NCI-H1930 (cell line): ENCODE results near the gene LNP1.
"Not testable (repeated sequence)": the region's sequence is repeated elsewhere in the genome, so short reads cannot be mapped to it uniquely, and the experiment has no call there.

ENCODE experiments used
- DNase-seq, 2 experiments: peaks; one replicate each; lab custom pipeline; 2025; lab: John Stamatoyannopoulos, UW

LNP1 gene

GRCh38 chr3:100429187-100429716, 27.9 kb downstream of the LNP1 start:
- DNase-seq = no peak

GRCh38 chr3:100436951-100437350, 35.6 kb downstream of the LNP1 start:
- no peak for DNase-seq

GRCh38 chr3:100437721-100438622, 36.6 kb downstream of the LNP1 start:
- no peak for DNase-seq

- no peak for DNase-seq
These were observed 37.3 kb downstream of the LNP1 start for GRCh38 chr3:100438623-100438974.

GRCh38 chr3:100440895-100441294, 39.6 kb downstream of the LNP1 start:
- no peak for DNase-seq

GRCh38 chr3:100443690-100444089, 42.4 kb downstream of the LNP1 start:
- DNase-seq = no peak

GRCh38 chr3:100447067-100447466, 45.7 kb downstream of the LNP1 start:
- DNase-seq = not testable (repeated sequence)

GRCh38 chr3:100448079-100448478, 46.7 kb downstream of the LNP1 start:
- no peak for DNase-seq

GRCh38 chr3:100449214-100449613, 47.9 kb downstream of the LNP1 start:
- no peak for DNase-seq

GRCh38 chr3:100454677-100455076, 53.3 kb downstream of the LNP1 start:
- no peak for DNase-seq

GRCh38 chr3:100455841-100456550, 54.7 kb downstream of the LNP1 start:
- no peak for DNase-seq

- DNase-seq = no peak
These were observed 55.4 kb downstream of the LNP1 start for GRCh38 chr3:100456745-100457144.

- DNase-seq = no peak
These were observed 56.5 kb downstream of the LNP1 start for GRCh38 chr3:100457811-100458210.

GRCh38 chr3:100458814-100459213, 57.5 kb downstream of the LNP1 start:
- DNase-seq = no peak

- peak in 1 of 2 experiments; percentile 50 for DNase-seq
These were observed 61.7 kb downstream of the LNP1 start for GRCh38 chr3:100463002-100463401.

- no peak for DNase-seq
These were observed 62.4 kb downstream of the LNP1 start for GRCh38 chr3:100463646-100464155.

GRCh38 chr3:100465892-100466777, 64.8 kb downstream of the LNP1 start:
- no peak for DNase-seq

- DNase-seq = no peak
These were observed 65.8 kb downstream of the LNP1 start for GRCh38 chr3:100467133-100467532.

- no peak for DNase-seq
These were observed 67.3 kb downstream of the LNP1 start for GRCh38 chr3:100468676-100469075.

- no peak for DNase-seq
These were observed 69.6 kb downstream of the LNP1 start for GRCh38 chr3:100470951-100471350.

- no peak for DNase-seq
These were observed 70.1 kb downstream of the LNP1 start for GRCh38 chr3:100471444-100471843.

GRCh38 chr3:100477851-100478360, 76.6 kb downstream of the LNP1 start:
- not testable (repeated sequence) for DNase-seq
